NCI-H345 treated with DMSO at 0.1 percent for 48 hours (cell line): Measurements from ENCODE around the gene CDYL2.
"Not testable (repeated sequence)": the region's sequence is repeated elsewhere in the genome, so short reads cannot be mapped to it uniquely, and the experiment has no call there.

ENCODE experiments used
- DNase-seq: peaks from one replicate; lab custom pipeline; 2025; ENCODE audit not compliant: unreplicated experiment; lab: John Stamatoyannopoulos, UW

The CDYL2 gene, protein sequence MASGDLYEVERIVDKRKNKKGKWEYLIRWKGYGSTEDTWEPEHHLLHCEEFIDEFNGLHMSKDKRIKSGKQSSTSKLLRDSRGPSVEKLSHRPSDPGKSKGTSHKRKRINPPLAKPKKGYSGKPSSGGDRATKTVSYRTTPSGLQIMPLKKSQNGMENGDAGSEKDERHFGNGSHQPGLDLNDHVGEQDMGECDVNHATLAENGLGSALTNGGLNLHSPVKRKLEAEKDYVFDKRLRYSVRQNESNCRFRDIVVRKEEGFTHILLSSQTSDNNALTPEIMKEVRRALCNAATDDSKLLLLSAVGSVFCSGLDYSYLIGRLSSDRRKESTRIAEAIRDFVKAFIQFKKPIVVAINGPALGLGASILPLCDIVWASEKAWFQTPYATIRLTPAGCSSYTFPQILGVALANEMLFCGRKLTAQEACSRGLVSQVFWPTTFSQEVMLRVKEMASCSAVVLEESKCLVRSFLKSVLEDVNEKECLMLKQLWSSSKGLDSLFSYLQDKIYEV

DNA sequence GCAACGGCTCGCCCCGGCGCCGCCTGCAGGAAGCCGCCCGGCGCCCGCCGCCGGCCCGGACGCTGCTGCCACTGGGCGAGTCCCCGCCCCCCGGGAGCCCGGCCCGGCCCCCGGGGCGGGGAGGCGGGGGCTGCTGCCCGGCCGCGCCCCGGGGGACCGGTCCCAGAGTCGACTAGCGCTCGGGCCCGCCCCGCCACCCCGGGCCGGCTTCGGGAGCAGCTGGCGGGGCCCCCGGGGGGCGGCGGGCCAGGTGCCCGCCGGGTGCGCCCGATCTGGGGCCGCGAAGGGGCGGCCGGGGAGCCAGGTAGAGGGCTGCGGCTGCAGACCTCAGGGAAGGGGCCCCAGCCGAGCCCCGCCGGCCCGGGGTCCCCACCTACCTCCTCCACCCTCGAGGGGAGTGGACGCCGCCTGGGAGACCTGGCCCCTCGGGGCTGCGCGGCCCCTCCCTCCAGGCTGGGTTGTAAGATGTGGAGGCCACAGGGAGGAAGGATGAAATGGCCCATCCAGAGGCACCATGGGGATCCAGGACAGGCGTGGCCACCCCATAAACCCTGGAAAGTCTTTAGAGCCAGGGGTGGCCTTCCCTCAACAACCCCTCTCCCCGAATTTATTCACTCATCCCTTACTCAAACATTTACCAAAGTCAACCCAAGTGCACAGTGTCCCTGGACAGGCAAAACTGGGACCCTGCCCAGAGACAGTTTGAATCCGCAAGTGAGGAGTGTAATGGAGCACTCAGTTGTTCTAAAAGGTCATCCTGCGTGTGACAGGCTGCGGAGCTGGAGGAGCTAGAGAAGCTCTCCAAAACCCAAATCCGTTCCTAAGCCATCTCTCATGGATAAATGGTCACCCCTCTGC is at the start of gene CDYL2:
Gene CDYL2 (minus strand): TSS at position 73 of the 858 bp plus-strand sequence. CDS start 425 bp downstream, outside the sequence.
- no peak for DNase-seq

DNA sequence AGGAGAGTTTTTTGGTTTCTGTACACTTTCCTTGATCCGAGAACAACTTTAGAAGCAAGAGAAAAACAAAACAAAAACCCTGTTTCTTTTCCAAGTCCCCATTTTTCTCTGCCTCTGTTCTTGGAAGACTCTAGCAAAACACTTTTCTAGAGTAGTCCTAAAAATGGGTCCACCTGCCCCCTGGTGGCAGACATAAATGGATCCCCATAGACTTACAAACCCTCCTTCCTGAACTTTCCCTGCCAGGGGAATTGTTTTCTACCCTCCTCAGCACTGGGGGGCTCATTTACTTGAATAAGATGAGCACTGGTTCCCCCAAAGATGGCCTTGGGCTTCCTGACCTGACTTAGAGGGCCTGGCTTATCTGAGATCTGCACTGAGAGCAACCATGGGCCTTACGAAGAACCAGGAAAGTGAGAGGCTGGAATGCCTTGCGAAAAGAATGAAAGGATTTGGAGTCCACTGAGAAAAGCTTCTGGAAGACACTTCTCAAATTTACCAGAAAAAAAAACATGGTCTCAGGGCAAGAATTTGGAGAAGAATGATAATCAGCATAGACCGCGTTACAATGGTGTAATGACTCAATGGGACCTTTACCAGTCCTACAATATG is 48.0 kb upstream of the CDYL2 start:
- no peak for DNase-seq

DNA sequence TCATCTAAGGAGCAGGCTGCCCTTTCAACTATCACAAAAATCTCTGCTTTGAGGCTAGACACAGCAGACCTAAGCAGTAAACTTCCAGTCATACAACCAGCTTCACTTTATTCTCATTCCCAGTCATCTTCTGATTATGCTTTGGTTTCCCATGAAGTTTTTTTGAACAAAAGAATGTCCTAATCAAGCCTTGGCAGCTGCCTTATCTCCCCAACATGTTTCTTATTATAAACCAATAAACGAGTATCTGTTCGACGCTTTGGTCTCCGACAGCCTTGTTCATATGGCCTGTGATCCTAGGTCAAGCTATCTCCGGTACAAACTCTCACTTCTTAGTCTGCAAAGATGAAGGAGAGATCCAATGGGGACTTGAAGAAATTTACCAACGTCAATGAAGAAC is 47.4 kb upstream of the CDYL2 start:
- DNase-seq, result no peak

DNA sequence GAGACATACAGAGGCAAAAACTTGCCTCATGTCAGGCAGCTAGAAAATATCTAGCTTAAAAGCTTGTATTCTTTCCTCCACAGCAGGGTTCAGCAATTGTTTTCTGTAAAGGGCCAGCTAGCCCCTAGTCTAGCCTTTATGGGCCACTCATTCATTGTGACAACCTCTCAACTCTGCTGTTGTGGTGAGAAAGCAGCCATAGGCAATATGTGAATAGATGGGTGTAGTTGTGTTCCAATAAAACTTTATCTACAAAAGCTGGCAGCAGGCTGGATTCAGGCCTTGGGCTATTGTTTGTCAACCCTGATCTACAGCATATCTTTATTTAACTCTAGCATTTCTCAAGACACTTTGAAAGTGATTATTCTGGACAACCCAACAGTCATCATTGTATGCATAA is 46.4 kb upstream of the CDYL2 start:
- DNase-seq, result no peak

DNA sequence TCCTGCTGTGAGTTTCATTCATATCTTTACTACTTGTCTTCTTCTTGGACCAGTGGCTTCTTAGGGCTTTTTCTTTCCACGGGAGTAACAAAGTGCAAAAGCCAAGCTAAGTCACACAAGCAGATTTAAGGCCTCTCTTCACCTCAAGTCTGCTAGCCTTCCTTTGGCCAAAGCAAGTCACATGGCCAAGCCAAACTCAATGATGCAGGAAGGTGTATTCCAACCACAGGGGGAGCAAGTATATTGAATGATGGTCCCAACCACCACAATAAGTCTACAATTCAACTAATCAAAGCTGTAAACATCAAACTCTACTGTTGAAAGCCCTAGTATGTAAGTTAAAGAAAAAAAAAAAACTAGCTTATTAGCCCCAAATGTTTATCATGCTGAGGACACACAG is 44.5 kb upstream of the CDYL2 start:
- DNase-seq, result no peak

DNA sequence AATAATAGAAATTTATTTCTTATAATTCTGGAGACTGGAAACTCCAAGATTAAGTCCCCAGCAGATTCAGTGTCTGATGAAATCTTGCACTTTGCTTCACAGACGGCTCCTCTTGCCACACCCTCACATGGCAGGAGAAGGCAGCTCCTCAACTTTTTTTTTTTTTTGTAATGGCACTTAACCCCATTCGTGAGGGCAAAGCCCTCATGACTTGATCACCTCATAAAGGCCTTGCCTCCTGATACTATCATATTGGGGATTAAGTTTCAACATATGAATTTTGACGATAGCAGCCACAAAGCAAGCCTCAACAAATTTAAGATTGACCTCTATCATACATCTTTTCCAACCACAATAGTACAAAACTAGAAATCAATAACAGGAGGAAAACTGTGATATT is 42.3 kb upstream of the CDYL2 start:
- no peak for DNase-seq

DNA sequence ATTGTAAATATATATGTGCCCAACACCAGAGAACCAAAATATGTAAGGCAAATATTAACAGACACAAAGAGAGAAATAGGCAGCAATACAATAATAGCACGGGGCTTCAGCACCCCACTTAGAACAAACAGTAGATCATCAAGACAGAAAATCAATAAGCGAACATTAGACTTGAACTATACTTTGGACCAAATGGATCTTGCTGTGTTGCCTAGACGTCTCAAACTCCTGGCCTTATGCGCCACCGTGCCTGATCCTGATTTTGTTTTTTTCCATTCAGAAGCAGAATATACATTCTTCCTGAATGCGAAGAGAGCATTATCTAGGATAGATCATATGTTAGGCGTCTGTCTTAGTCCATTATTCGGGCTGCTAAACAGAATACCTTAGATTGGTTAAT is 41.9 kb upstream of the CDYL2 start:
- no peak for DNase-seq

DNA sequence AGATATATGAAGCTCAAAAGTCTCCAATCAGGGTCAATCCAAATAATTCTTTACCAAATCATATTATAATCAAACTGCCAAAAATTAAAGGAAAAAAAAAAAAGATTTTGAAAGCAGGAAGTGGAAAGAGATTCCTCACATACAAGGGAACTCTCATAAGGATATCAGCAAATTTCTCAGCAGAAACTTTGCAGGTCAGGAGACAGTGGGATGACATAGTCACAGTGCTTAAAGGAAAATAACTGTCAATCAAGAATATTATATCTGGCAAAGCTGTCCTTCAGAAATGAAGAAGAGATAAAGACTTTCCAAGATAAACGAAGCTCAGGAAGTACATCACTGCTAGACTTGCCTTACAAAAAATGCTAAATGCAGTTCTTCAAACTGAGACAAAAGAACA is 40.0 kb upstream of the CDYL2 start:
- DNase-seq, result no peak

DNA sequence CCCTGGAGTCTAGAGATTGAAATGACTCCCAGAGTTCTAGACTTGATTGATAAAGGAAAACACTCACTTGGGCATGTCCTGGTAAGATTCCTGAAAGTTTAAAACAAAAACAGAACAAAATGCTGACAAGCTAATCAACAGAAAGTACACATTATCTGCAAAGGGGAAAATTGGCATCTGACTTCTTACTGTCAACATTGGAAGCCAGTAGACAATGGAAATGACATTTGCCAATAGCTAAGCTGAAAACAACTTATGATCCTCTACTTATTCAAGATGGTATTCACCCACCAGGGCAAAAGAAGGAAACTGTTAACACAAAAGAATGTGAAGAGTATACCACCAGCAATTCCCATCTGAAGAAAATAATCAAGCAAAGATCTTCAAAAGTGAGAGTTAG is 36.8 kb upstream of the CDYL2 start:
- DNase-seq, result no peak

DNA sequence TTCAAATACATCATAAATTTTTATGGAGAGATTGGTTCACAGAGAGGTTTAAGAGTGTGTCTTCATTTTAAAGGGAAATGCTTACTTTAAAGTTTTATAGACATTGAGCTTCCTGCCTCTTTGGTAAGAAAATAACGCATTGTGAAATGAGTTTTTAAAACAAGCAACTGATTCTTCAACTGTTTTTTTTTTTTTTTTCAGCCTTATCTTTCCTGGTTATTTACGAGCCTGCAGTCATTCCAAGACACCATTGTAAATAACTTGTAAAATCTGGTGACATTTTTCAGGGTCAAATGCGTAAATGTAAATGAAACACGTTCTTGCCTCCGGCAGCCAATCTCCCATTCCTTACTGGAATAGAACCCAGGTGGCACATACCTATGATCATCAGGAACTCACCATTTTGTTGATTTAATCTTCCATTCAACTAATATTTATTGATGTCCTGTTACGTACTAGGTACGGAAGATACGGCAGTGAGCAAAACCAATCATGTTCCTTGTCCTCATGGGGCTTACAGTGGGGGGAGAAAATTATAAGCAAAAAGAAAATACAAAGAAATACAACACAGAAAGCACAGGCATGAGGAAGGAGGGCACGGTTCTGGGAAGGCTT is 33.2 kb upstream of the CDYL2 start:
- DNase-seq, result no peak

DNA sequence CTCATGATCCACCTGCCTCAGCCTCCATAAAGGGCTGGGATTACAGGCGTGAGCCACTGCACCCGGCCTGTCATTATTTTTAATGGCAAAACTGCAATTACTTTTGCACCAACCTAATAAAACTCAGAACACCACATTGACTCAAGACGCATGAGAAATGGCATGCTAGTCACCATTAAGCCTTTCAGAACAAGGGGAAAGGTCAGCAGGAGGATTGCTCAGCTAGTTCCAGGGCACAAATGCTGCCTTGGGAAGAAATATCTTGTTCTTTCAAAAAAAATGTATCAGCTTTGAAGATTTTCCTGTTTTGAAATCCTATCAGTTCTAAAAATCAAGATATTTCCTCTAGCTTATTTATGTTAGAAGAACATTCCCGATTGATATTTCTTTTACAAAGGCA is 32.4 kb upstream of the CDYL2 start:
- no peak for DNase-seq

DNA sequence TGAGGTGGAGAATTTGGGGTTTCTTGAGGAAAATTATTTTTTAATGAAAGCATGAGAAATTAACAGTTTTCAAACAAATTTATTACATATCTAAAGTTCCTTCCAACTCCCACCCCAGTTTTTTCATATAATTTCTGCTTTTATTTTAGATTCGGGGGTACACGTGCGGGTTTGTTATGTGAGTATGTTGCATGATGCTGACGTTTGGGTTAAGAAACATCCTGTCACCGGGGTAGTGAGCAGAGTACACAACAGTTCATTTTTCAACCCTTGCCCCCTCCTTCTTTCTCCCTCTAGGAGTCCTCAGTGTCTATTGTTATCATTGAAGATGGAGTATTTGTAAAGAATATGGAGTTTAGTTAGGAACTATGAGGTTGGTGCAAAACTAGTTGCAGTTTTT is 31.8 kb upstream of the CDYL2 start:
- DNase-seq, result no peak

DNA sequence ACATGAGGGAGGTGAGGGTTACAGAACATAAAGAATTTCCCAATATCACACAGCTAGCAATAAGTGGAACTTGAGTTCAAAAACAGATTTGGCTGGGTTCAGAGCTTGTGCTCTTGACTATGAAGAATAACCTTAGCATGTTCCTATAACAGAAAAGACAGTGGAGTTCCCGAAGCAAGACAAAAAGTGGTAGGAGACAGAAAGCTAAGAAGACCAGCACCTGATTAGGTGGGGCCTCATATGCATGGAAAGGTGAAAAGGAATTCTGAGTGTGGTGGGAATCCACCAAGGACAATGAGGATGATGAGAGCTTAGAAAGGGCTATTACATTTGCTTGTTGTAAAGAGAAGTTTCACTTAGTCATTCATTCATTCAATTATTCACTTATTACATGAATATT is 26.6 kb upstream of the CDYL2 start:
- no peak for DNase-seq

DNA sequence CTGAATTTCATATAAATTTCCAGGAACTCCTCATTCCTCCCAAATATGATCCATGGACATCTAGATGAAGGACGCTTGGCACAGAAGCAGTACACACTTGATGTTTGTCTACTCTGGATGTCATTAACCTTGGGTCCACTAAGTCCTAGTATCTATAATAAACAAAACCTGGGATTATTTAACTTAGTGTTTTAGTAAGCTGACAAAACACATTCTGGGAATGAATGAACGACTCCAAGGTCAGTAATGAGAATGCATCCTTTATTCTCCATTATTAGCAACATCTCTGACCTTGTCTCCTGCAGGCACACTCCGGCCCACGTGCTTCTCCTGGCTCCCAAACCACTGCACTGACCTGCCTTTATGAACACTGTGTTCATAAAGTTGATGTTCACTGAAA is 24.1 kb upstream of the CDYL2 start:
- DNase-seq, result no peak

DNA sequence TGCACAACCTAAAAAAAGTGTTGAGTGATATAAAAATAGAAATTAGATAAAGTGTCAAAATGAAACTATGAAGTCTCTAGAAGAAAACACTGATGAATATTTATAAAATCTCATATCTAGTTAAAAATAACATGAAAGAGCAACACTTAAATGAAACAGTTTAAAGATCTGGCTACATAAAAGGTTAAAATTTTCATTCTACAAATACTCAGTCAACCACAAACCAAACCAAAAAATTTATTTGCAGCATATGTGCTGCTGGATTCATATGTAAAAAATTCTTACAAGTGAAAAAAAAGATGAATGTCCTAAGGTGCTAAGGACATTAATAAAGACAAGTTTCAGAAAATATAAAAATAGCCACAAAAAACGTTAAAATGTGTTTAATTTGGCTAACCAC is 22.6 kb upstream of the CDYL2 start:
- no peak for DNase-seq

DNA sequence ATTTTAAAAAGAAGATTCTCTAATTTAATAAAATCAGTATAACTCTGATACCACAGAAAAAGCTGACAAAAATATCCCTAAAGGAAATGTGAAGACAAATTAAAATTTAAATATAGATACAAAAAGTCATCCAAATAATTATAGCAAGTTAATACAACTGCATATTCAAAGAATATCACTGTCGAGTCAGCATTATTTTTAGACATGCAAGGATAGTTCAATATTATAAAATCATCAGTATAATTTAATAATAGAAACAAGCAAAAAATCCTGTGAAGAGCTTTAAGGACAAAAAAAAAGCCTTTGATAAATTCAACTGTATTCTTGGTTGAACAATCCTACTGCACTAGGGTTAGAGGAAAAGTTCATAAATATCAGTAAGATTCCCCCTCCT is 21.0 kb upstream of the CDYL2 start:
- no peak for DNase-seq

DNA sequence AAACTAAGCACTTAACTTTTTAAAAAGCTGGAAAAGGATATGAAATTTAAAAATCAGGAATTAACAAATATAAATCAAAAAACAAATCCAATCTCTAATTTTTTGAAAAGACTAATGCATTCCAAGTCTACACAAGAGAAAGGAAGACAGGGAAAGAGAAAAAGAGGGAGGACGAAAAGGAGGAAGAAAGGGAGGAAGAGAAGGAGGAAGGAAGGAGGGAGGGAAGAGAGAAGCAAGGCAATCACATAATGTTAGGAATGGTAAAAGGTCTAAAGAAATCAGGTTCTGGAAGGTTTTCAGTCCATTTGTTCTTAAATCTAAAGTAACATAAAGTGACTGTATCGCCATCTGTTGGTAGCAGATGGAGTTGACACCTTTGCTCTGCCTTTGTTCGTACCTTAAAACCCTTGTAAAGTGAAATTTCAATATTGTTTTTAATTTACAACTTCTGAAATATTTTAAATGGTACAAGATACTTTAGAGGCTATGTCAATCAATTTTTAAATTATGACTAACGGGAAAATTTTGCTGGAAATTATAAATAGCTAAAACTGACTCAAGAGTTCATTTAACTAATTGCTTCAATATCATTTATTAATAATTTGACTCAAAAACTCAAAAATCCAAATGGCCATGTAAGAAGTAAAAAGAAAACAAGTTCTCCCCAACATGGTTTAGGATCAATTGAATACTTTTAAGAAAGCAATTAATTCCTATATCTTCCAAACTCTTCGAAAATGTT is 20.4 kb upstream of the CDYL2 start:
- peak; percentile 17 for DNase-seq

DNA sequence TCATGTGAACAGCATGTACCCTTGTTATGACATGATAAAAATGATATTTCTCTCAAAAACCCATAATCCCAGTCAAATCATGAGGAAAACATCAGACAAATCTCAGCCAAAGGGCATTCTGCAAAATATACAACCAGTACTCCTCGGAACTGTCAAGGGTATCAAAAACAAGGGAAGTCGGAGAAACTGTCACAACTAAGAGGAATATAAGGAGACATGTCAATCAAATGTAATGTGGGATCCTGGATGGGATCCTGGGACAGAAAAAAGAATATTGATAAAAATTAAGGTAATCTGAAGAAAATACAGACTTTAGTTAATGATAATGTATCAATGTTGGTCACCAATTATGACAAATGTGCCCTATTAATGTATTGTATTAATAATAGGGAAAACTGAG is 15.6 kb upstream of the CDYL2 start:
- DNase-seq, result no peak

DNA sequence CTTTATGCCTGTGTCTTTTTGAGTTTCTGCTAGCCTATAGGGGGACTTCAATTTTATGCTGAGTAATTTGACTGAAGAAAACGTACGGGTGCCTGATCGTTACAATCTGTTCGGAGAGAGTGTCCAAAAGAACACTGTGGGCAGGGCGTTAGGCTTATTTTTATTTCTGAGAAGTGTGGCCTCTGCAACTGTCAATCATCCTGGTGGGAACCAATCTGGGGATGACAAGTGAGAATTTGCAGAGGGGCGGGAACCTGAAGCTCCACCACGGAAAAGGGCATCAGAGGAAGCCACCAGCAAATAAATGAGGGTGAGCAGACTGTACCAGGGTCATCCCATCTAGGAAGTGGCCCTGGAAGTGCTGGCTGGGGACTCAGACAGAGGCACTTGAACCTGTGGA is 12.0 kb upstream of the CDYL2 start:
- DNase-seq, result no peak

DNA sequence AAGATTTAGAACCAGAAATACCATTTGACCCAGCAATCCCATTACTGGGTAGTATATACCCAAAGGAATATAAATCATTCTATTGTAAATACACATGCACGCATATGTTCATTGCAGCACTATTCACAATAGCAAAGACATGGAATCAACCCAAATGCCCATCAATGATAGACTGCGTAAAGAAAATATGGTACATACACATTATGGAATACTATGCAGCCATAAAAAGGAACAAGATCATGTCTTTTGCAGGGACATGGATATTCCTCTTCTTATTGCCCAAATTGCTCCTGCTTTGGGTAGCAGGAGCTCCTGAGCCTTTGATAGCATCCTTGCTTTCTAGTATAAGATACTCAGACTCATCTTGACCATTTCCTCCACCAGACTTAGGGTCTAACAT is 10.9 kb upstream of the CDYL2 start:
- DNase-seq, result not testable (repeated sequence)

DNA sequence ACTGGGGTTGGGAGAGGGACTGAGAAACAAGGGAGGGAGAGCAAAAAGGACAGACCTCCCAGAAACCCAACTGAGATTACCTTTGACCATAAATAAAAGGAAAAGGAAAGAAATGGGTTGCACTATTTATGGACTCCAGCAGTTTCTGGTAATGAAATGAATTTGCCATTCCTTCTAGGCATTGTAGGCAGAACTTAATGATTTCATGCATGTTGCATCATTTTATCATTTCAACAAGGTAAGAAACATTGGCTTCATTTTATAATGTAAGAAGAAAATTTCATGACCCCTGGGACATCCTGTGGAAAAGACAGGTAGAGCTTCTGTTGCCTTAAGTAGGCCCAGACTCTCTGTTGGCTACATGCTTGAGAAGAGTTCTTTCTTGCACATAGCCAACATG is 8.2 kb upstream of the CDYL2 start:
- DNase-seq, result no peak
